CD1c-positive myeloid dendritic cell (primary cell): Measurements from ENCODE around the gene ZNF280A.

Source experiments
- DNase-seq: peaks from one replicate; pipeline ENCODE4 v3.0.0-alpha.2; 2016; ENCODE audit errors: extremely low spot score

Gene ZNF280A

GRCh38 chr22:22520020-22520656 lies at the start of gene ZNF280A:
Gene ZNF280A (minus strand): TSS chr22:22520270. CDS start chr22:22515630, 4,640 bp downstream.
- no peak for DNase-seq

- DNase-seq, result no peak
These were observed 49.1 kb upstream of the ZNF280A start for GRCh38 chr22:22569218-22569617.

GRCh38 chr22:22565981-22566380 lies 45.9 kb upstream of the ZNF280A start:
- DNase-seq, result peak; percentile 24

- peak; percentile 83 for DNase-seq
These were observed 39.0 kb upstream of the ZNF280A start, which contains the start of gene PRAME for GRCh38 chr22:22558972-22559603. Gene PRAME (minus strand): TSS chr22:22559265. CDS start chr22:22556832, 2,433 bp downstream.

GRCh38 chr22:22558071-22558971 lies 38.3 kb upstream of the ZNF280A start:
- no peak for DNase-seq

- no peak for DNase-seq
These were observed 37.2 kb upstream of the ZNF280A start for GRCh38 chr22:22556995-22557925.

GRCh38 chr22:22556578-22556977 lies 36.5 kb upstream of the ZNF280A start:
- no peak for DNase-seq

GRCh38 chr22:22555596-22555995 lies 35.5 kb upstream of the ZNF280A start:
- no peak for DNase-seq

- peak; percentile 17 for DNase-seq
These were observed 34.7 kb upstream of the ZNF280A start for GRCh38 chr22:22554587-22555284.

GRCh38 chr22:22553735-22554586 lies 33.9 kb upstream of the ZNF280A start:
- no peak for DNase-seq

- no peak for DNase-seq
These were observed 33.1 kb upstream of the ZNF280A start for GRCh38 chr22:22553141-22553540.

- no peak for DNase-seq
These were observed 32.6 kb upstream of the ZNF280A start for GRCh38 chr22:22552630-22553029.

GRCh38 chr22:22550789-22551434 lies 30.8 kb upstream of the ZNF280A start:
- no peak for DNase-seq

GRCh38 chr22:22548910-22549309 lies 28.8 kb upstream of the ZNF280A start:
- no peak for DNase-seq

- no peak for DNase-seq
These were observed 28.2 kb upstream of the ZNF280A start for GRCh38 chr22:22548317-22548716.

GRCh38 chr22:22547692-22548300 lies 27.7 kb upstream of the ZNF280A start:
- DNase-seq, result peak; percentile 12

- no peak for DNase-seq
These were observed 27.2 kb upstream of the ZNF280A start for GRCh38 chr22:22547226-22547625.

GRCh38 chr22:22546490-22546889 lies 26.4 kb upstream of the ZNF280A start:
- no peak for DNase-seq

GRCh38 chr22:22545084-22545483 lies 25.0 kb upstream of the ZNF280A start:
- no peak for DNase-seq
